Neuronal stem cell (in vitro differentiated cells): ENCODE data around the gene PARD6B.

Source experiments
- DNase-seq: peaks from one replicate; pipeline ENCODE4 v3.0.0-alpha.2; 2013; ENCODE audit warnings: low spot score
- H2AFZ ChIP-seq: one replicate; pipeline ENCODE4 v1.6.1; 2013; ENCODE audit warnings: mild to moderate bottlenecking, low read length, inconsistent platforms
- H2AK5ac ChIP-seq: 2 replicates; pipeline ENCODE4 v1.6.1; 2013; ENCODE audit warnings: low read depth, mild to moderate bottlenecking, inconsistent platforms, low read length, moderate library complexity, mixed read lengths
- H2BK120ac ChIP-seq: 2 replicates; pipeline ENCODE4 v1.6.1; 2013; ENCODE audit warnings: low read depth, mild to moderate bottlenecking, inconsistent platforms, low read length, moderate library complexity, mixed read lengths
- H2BK12ac ChIP-seq: one replicate; pipeline ENCODE4 v1.6.1; 2013; ENCODE audit warnings: low read length, inconsistent platforms
- H2BK15ac ChIP-seq: 2 replicates; pipeline ENCODE4 v1.6.1; 2013; ENCODE audit warnings: mild to moderate bottlenecking, low read length, inconsistent platforms, mixed read lengths
- H2BK5ac ChIP-seq: one replicate; pipeline ENCODE4 v1.6.1; 2013; ENCODE audit warnings: inconsistent platforms, mild to moderate bottlenecking, low read length, moderate library complexity
- H3K14ac ChIP-seq: one replicate; pipeline ENCODE4 v1.6.1; 2013; ENCODE audit warnings: low read length, inconsistent platforms
- H3K18ac ChIP-seq: 2 replicates; pipeline ENCODE4 v1.6.1; 2013; ENCODE audit warnings: low read length, inconsistent platforms
- H3K23ac ChIP-seq: 2 replicates; pipeline ENCODE4 v1.6.1; 2013; ENCODE audit warnings: low read depth, mild to moderate bottlenecking, mixed read lengths, low read length, inconsistent platforms; ENCODE audit not compliant: poor library complexity
- H3K27ac ChIP-seq: replicated peaks from 3 replicates; pipeline ENCODE4 v1.5.1; 2013; ENCODE audit warnings: low read length, inconsistent platforms
- H3K27me3 ChIP-seq, 3 experiments: 2 replicates each; pipeline ENCODE4 v1.6.1; 2013; ENCODE audit warnings: low read length in 3 of 3, mild to moderate bottlenecking in 2 of 3, inconsistent platforms in 1 of 3, low read depth in 1 of 3, mixed read lengths in 1 of 3, moderate library complexity in 1 of 3; ENCODE audit not compliant: control insufficient read depth in 3 of 3, insufficient read depth in 3 of 3
- H3K36me3 ChIP-seq, 2 donors: replicated peaks in 1 of 2; 2 replicates each; pipeline ENCODE4 v1.6.1; 2013; ENCODE audit warnings: low read length in 2 of 2; ENCODE audit not compliant: control insufficient read depth in 2 of 2, insufficient read depth in 2 of 2
- H3K4ac ChIP-seq: 2 replicates; pipeline ENCODE4 v1.6.1; 2013; ENCODE audit warnings: inconsistent platforms, mild to moderate bottlenecking, low read length, moderate library complexity
- H3K4me1 ChIP-seq, 2 donors: 1 replicate in 1 of 2; 2 replicates in 1 of 2; pipeline ENCODE4 v1.6.1; 2013; ENCODE audit warnings: low read length in 2 of 2, low read depth in 1 of 2; ENCODE audit not compliant: control insufficient read depth in 2 of 2, insufficient read depth in 1 of 2
- H3K4me2 ChIP-seq: one replicate; pipeline ENCODE4 v1.6.1; 2013; ENCODE audit warnings: mild to moderate bottlenecking, low read length, inconsistent platforms; ENCODE audit not compliant: insufficient read depth, poor library complexity, severe bottlenecking
- H3K4me3 ChIP-seq, 2 donors: 2 replicates each; pipeline ENCODE4 v1.5.1; 2013; ENCODE audit warnings: low read length in 2 of 2, mild to moderate bottlenecking in 2 of 2, inconsistent platforms in 1 of 2, moderate library complexity in 1 of 2
- H3K79me1 ChIP-seq: one replicate; pipeline ENCODE4 v1.6.1; 2013; ENCODE audit warnings: low read depth, mild to moderate bottlenecking, inconsistent platforms, low read length, moderate library complexity
- H3K9ac ChIP-seq: one replicate; pipeline ENCODE4 v1.6.1; 2013; ENCODE audit warnings: mild to moderate bottlenecking, low read depth, low read length, inconsistent platforms; ENCODE audit not compliant: poor library complexity
- H3K9me3 ChIP-seq, 2 donors: replicated peaks in 1 of 2; 2 replicates each; pipeline versions ENCODE3 to v1.6.1; 2013; ENCODE audit warnings: low read length in 2 of 2, mild to moderate bottlenecking in 2 of 2, inconsistent platforms in 1 of 2, low read depth in 1 of 2, mixed read lengths in 1 of 2, moderate library complexity in 1 of 2; ENCODE audit not compliant: control insufficient read depth in 2 of 2, insufficient read depth in 1 of 2
- H4K8ac ChIP-seq: one replicate; pipeline ENCODE4 v1.6.1; 2013; ENCODE audit warnings: low read depth, mild to moderate bottlenecking, inconsistent platforms, low read length, moderate library complexity
- H4K91ac ChIP-seq: one replicate; pipeline ENCODE4 v1.6.1; 2013; ENCODE audit warnings: low read length, low read depth, mild to moderate bottlenecking, inconsistent platforms; ENCODE audit not compliant: poor library complexity
- WGBS, 2 donors: extraction: QIAGEN DNeasy Blood & Tissue Kit; methylation state at CpG; one replicate each; pipeline ENCODE4 v1.1.7; 2013; ENCODE audit warnings: missing lambda C conversion rate in 2 of 2, mixed read lengths in 1 of 2; ENCODE audit not compliant: insufficient read length in 2 of 2, insufficient replicate concordance in 1 of 2; ENCODE audit errors: extremely low coverage in 2 of 2; 5-methylcytosine and 5-hydroxymethylcytosine counted together

The PARD6B gene

GRCh38 chr20:50704971-50705370 is 26.4 kb upstream of the PARD6B start:
- Histone ChIP-seq H2BK12ac (no peak overlapping the region), H3K23ac (no peak overlapping the region), H3K79me1 (no peaks in the 10 kb centered on the region), H3K27me3 (peaks cover 0 to 39% (median 0%) of the 10 kb centered on the region in 3 experiments), H4K91ac (no peak overlapping the region), H2BK15ac (no peak overlapping the region), H3K18ac (no peak overlapping the region), H3K36me3 (no peaks in the 10 kb centered on the region), H3K4me2 (no peak overlapping the region), H2BK5ac (no peak overlapping the region), H2BK120ac (no peak overlapping the region), H3K14ac (no peak overlapping the region), H2AK5ac (no peak overlapping the region), H3K9me3 (no peaks in the 10 kb centered on the region), H3K4ac (no peak overlapping the region), H3K4me1 (no peaks in the 10 kb centered on the region), H3K27ac (no peak overlapping the region), H2AFZ (no peak overlapping the region), H3K9ac (no peak overlapping the region), H3K4me3 (no peak overlapping the region), H4K8ac (no peak overlapping the region)
- WGBS, 2 donors: no CpG with 5 or more reads among the region's 1 CpG
- no peak for DNase-seq

GRCh38 chr20:50708845-50709635 is 22.3 kb upstream of the PARD6B start:
- no peak overlapping the region for H3K4me3 ChIP-seq
- H2BK15ac ChIP-seq: no peak overlapping the region
- H3K79me1 ChIP-seq: no peaks in the 10 kb centered on the region
- peaks cover 0 to 21% (median 0%) of the 10 kb centered on the region in 3 experiments for H3K27me3 ChIP-seq
- no peak overlapping the region for H3K4ac ChIP-seq
- no peak overlapping the region for H4K8ac ChIP-seq
- no peak overlapping the region for H3K9ac ChIP-seq
- H3K4me2 ChIP-seq: no peak overlapping the region
- no peaks in the 10 kb centered on the region for H3K36me3 ChIP-seq
- WGBS, 2 donors: 100% methylated on average over 1 of the region's 8 CpGs; no CpG with 5 or more reads in 1 of the 2 donors
- no peak overlapping the region for H3K27ac ChIP-seq
- no peak overlapping the region for H3K23ac ChIP-seq
- no peaks in the 10 kb centered on the region for H3K4me1 ChIP-seq
- H2BK120ac ChIP-seq: no peak overlapping the region
- no peak overlapping the region for H2BK5ac ChIP-seq
- no peak overlapping the region for H3K18ac ChIP-seq
- H3K14ac ChIP-seq: no peak overlapping the region
- no peak overlapping the region for H2AK5ac ChIP-seq
- no peak for DNase-seq
- H3K9me3 ChIP-seq: no peaks in the 10 kb centered on the region
- no peak overlapping the region for H2AFZ ChIP-seq
- H4K91ac ChIP-seq: no peak overlapping the region
- no peak overlapping the region for H2BK12ac ChIP-seq

GRCh38 chr20:50709636-50709973 is 21.8 kb upstream of the PARD6B start:
- Histone ChIP-seq H3K4me1 (no peaks in the 10 kb centered on the region), H2AFZ (no peak overlapping the region), H2AK5ac (no peak overlapping the region), H4K91ac (no peak overlapping the region), H3K36me3 (no peaks in the 10 kb centered on the region), H3K4me3 (no peak overlapping the region), H2BK15ac (no peak overlapping the region), H3K4ac (no peak overlapping the region), H2BK120ac (no peak overlapping the region), H3K79me1 (no peaks in the 10 kb centered on the region), H4K8ac (no peak overlapping the region), H2BK5ac (no peak overlapping the region), H3K9me3 (no peaks in the 10 kb centered on the region), H3K27me3 (peaks cover 0 to 19% (median 0%) of the 10 kb centered on the region in 3 experiments), H3K9ac (no peak overlapping the region), H3K4me2 (no peak overlapping the region), H3K14ac (no peak overlapping the region), H2BK12ac (no peak overlapping the region), H3K23ac (no peak overlapping the region), H3K27ac (no peak overlapping the region), H3K18ac (no peak overlapping the region)
- no CpG with 5 or more reads among the region's 5 CpGs for WGBS, 2 donors
- DNase-seq: no peak

- no peak overlapping the region for H2BK12ac ChIP-seq
- no peaks in the 10 kb centered on the region for H3K4me1 ChIP-seq
- no peak overlapping the region for H2BK5ac ChIP-seq
- no peak overlapping the region for H3K27ac ChIP-seq
- WGBS, 2 donors: no CpG with 5 or more reads among the region's 9 CpGs
- no peak overlapping the region for H3K14ac ChIP-seq
- H3K18ac ChIP-seq: no peak overlapping the region
- no peaks in the 10 kb centered on the region for H3K79me1 ChIP-seq
- no peaks in the 10 kb centered on the region for H3K36me3 ChIP-seq
- no peaks in the 10 kb centered on the region for H3K9me3 ChIP-seq
- no peak overlapping the region for H3K23ac ChIP-seq
- no peak overlapping the region for H2BK120ac ChIP-seq
- no peak overlapping the region for H2BK15ac ChIP-seq
- no peak overlapping the region for H3K9ac ChIP-seq
- H3K27me3 ChIP-seq: peaks cover 0 to 15% (median 0%) of the 10 kb centered on the region in 3 experiments
- no peak overlapping the region for H2AK5ac ChIP-seq
- no peak overlapping the region for H2AFZ ChIP-seq
- DNase-seq: no peak
- no peak overlapping the region for H3K4ac ChIP-seq
- H4K8ac ChIP-seq: no peak overlapping the region
- H3K4me3 ChIP-seq: no peak overlapping the region
- H4K91ac ChIP-seq: no peak overlapping the region
- no peak overlapping the region for H3K4me2 ChIP-seq
Observed at GRCh38 chr20:50710492-50711063, 20.8 kb upstream of the PARD6B start.
